GM10847 (cell line): ENCODE measurements around the gene VPS45.
A peak's percentile ranks its signal among the peaks of the same experiment; 100 is the strongest.

Source experiments
- POLR2A ChIP-seq: IDR thresholded peaks from 2 replicates; pipeline ENCODE4 v1.6.1; 2011; ENCODE audit not compliant: insufficient read length; ENCODE audit errors: extremely low read depth

VPS45 gene

DNA sequence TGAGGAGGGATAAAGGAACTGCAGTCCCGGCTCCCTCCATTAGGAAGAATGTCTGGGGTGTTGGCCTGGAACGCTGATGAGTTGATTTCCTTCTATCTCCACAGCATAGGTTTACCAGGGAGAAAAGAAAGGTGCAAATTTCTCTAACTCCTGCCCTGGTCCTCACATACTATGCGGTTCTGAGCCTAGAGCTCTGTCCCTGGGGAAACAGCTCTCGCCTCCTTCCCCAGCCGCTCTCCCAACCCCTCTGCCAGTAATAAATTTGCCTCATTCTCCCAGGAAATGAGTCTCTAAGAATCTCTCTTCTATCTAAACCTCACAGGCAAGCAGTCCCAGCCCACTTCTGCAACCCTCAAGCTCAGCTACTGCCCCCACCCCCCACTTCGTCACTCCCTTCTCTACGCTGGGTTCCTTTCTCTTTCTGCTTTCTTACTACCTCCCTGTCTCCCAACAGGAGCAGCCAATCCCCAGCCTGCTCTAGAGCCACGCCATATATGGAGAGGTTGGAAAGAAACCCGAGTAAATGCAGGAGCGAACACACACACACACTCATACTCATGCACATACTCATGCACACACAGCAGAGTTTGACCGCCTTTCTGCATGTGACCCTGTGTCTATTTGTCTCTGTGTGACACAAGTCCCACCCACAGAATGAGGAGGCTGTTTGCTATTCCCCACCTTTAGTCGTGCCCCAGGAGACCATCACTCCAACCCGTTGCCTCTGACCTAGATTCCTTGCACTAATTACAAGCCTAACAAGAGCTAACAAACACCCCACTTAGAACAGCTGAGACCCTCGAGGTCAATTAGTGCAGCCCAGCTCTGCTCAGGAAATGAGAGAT is 95.5 kb downstream of the VPS45 start:
- peak; percentile 31 for TF ChIP-seq POLR2A

DNA sequence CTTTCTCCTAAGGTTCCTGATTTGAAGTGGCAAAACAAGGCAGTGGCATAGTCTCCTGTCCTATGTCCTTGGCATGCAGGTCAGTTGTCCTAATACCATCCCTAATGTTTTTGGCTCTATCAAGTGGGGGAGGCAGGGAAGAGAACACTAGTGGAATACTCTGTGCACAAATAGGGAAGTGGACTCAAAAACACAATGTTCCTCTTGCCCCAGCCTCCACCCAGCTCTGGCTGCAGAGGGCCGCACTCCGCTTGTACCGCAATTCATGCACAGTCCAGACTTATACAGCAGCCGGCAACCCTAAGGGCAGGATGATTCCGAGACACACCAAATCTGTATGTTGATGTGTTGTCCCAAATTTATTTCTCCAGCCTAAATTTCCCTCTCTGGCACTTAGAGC is 96.6 kb downstream of the VPS45 start:
- TF ChIP-seq POLR2A, result no peak

GRCh38 chr1:150164779-150165178 is 97.2 kb downstream of the VPS45 start:
- TF ChIP-seq POLR2A, result no peak

DNA sequence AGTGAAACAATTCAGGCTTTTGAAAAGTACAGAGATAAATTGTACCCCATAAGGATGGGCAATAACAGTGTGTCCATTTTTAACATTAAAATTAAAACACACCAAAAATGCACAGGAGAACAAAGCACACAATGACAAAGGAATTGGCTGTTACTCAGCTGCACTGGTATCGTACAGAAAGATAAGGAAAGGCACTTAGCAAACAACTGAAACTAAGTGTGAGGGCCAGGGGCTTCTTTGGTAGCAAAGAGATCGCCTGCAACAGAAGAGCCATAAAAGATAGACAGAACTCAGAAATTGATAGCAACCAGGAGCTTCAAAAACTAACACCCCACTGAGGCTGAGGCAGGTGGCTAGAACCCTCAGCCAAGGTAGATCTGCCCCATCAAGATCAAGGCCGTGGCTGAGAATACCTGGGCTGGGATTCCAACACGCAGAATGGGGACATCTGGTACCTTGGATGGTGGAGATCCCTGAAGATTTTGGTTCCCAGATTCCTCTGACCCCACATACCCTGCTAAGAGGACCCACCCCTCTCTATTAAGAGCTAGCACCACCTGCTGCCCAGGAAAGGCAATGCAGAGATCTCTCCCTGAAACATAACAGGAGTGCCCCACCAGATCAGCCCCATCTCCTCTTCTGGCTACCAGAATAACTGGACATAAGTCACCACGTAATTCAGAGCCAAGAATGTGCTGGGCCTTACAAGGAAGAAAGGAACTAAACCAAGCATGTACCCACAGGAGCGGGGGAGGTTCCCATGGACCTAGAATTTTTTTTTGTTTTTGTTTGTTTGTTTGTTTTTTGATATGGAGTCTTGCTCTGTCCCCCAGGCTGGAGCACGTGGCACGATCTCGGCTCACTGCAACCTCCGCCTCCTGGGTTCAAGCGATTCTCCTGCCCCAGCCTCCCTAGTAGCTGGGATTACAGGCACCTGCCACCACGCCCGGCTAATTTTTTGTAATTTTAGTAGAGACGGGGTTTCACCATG is 98.3 kb downstream of the VPS45 start:
- TF ChIP-seq POLR2A, result no peak

GRCh38 chr1:150168960-150169601 is 101.5 kb downstream of the VPS45 start:
- no peak for TF ChIP-seq POLR2A

DNA sequence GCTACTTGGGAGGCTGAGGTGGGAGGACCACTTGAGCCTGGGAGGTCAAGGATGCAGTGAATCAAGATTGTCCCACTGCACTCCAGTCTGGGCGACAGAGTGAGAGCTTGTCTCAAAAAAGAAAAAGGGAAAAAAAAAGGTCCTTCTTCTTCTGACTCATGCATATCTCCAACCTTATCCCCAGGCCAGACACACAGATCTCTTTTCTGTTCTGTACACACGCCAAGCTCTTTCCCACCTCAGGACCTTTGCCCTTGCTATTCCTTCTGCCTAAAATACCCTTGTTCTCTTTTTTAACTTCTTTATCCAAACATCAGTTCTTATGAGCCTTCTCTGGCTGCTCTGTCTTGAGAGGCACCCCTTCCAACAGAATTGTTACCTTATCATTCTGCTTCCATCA is 104.2 kb downstream of the VPS45 start:
- TF ChIP-seq POLR2A, result no peak

DNA sequence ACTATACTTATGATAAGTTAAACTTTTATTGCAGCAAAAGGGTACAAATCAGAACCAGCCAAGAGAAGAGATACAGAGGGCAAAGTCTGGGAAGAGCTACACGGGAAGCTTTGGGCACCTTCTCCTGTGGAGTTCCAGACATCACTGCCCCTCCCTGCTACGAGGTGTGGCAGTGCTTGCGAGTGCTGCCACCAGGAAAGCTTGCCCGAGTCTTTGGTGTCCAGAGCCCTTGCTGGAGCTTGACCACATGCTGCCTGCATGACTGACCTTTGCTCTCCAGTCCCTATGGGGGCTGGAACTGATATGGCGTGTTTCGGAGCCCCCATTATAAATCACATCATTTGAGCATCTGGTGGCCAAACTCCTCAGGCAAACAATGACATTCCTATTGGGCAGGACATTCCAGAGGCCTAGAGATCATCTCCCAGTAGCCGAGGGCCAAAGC is 105.6 kb downstream of the VPS45 start:
- no peak for TF ChIP-seq POLR2A

GRCh38 chr1:150176593-150176992 is 109.0 kb downstream of the VPS45 start:
- no peak for TF ChIP-seq POLR2A

DNA sequence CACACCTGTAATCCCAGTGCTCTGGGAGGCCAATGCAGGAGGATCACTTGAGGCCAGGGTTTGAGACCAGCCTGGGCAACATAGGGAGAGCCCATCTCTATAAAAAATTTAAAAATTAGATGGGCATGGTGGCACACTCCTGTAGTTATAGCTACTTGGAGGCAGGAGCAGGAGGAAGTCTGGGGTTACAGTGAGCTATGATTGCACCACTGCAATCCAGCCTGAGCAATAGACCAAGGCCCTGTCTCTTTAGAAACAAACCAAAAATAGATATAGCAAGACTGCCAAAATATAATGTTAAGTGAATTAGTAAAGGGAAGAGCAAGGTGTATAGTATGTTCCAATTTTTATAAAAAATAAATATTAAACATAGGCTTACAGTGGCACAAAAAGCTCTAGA is 111.0 kb downstream of the VPS45 start:
- TF ChIP-seq POLR2A, result no peak

DNA sequence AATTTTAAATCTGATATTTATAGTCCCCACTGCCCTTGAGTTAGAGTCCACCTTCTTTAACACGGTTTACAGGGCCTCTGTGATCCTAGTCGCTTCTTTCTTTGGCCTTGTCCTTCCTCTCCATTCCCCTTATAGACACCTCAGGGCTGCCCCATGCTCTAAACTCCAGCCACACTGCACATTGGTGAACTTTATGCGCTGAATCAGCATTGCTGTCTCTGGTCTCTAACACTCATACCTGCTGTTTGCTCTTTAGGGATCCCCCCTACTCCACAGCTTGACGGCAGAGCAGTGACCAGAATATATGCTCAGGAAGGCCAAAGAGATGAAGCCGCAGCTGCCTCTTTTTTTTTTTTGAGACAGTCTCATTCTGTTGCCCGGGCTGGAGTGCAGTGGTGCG is 112.3 kb downstream of the VPS45 start:
- no peak for TF ChIP-seq POLR2A

GRCh38 chr1:150180474-150180873 is 112.9 kb downstream of the VPS45 start:
- no peak for TF ChIP-seq POLR2A

DNA sequence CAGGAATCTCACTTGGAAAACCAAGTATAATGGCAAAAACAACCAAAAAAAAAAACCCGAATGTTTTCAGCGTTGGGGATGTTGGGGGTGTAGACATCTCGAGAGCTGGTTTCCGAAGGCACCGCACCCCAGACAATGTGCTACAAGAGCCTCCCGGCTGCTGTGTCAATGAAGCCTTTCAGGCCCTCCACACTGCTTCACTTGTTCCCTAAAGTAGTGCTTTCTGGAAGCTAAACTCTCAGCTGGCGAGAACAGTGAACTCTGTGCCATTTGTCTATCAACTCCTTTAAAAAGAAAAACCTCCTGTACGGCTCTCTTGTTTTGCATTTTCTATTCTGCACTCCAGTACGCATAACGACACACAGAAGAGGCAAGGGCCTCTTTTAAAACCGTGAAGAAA is 114.7 kb downstream of the VPS45 start:
- no peak for TF ChIP-seq POLR2A

DNA sequence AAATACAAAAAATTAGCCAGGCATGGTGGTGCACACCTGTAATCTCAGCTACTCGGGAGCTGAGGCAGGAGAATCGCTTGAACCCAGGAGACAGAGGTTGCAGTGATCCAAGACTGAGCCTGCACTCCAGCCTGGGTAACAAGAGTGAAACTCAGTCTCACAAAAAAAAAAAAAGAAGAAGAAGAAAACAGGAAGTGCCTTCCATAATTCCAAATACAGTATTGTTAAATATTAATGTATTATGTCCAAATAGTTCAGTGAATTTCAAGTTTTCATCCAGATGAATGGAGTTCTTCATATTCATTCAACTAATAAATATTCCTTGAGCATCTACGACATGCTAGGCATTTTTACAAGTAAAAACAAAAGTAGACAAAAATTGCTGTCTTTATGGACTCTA is 115.5 kb downstream of the VPS45 start:
- no peak for TF ChIP-seq POLR2A

DNA sequence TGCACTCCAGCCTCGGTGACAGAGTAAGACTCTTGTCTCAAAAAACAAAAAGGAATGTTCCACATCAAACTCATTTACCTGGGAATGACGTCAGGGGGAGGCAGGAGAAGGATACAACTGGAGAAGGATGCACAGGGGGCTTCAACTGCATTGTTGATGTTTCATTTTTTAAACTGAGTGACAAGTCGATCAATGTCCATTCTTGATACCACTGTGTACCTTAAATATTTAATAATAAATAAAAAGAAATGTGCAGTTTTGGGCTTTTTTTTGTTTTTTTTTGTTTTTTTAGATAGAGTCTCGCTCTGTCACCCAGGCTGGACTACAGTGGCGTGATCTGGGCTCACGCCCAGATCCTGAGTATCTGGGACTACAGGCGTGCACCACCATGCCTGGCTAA is 117.9 kb downstream of the VPS45 start:
- no peak for TF ChIP-seq POLR2A

- TF ChIP-seq POLR2A, result no peak
These were observed 119.4 kb downstream of the VPS45 start for GRCh38 chr1:150186789-150187559.

- no peak for TF ChIP-seq POLR2A
These were observed 120.0 kb downstream of the VPS45 start for GRCh38 chr1:150187560-150187931.
